Stimulated activated effector memory CD8-positive, alpha-beta T cell treated with anti-CD3 and anti-CD28 coated beads, Interleukin-12 subunit alpha, Interleukin-12 subunit beta, amount 100 ng/mL, for 72 hours (primary cell): ENCODE results near the gene ABHD13.

ENCODE experiments used
- ATAC-seq: fragments of 150-1000 bp; cut with Tn5 transposase; 2 replicates; pipeline ENCODE4 v1.10.0; 2021
- DNase-seq, 2 donors: peaks; one replicate each; pipeline ENCODE4 v3.0.0; 2021 to 2022; ENCODE audit warnings: low spot score in 2 of 2
- H3K27ac Mint-ChIP-seq: one replicate; pipeline ENCODE4 v1.8.0; 2022; ENCODE audit warnings: mild to moderate bottlenecking, mixed read lengths
- H3K36me3 Mint-ChIP-seq: one replicate; pipeline ENCODE4 v1.8.0; 2022; ENCODE audit warnings: mild to moderate bottlenecking, mixed read lengths
- H3K4me1 Mint-ChIP-seq: one replicate; pipeline ENCODE4 v1.8.0; 2022; ENCODE audit warnings: mixed read lengths
- H3K4me3 Mint-ChIP-seq: one replicate; pipeline ENCODE4 v1.8.0; 2022; ENCODE audit warnings: mild to moderate bottlenecking, mixed read lengths
- H3K9me3 Mint-ChIP-seq: one replicate; pipeline ENCODE4 v1.8.0; 2022; ENCODE audit warnings: mixed read lengths

The ABHD13 gene

GRCh38 chr13:108218044-108218974 lies at the start of gene ABHD13:
Gene ABHD13, plus strand, starts transcription at chr13:108218392. Its CDS starts 10,827 bp downstream, at chr13:108229219.
- peak within 1 kb of the TSS; percentile 96 for H3K4me3 Mint-ChIP-seq
- peaks cover 12% of the 10 kb centered on the region for H3K36me3 Mint-ChIP-seq
- H3K9me3 Mint-ChIP-seq, result no peaks in the 10 kb centered on the region

DNA sequence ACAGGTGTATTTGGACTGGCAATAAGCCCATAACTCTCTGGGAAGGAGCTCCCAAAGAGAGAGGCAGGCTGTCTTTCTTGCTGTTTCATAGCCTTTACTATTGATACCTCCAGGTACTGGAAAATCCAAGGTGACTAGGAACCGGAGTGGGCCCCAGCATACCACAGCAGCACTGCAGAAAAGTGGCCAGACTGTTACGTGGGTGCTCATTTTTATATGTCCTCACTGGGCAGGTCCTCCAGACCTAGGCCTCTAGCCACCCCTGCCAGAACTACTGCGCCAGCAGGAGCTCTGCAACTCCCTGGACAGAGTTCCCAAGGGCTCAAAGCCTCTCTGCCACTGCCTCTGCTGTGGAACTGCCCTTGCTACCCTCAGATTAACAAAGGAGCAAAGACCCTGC lies 49.3 kb upstream of the ABHD13 start:
- Mint-ChIP-seq H3K9me3 (peaks cover 13% of the 10 kb centered on the region), H3K4me1 (no peaks in the 10 kb centered on the region), H3K4me3 (no peak overlapping the region), H3K36me3 (no peaks in the 10 kb centered on the region), H3K27ac (no peak overlapping the region)
- ATAC-seq (no peak), DNase-seq (no peak)

More at GRCh38 chr13:108218044-108218974, at the start of gene ABHD13:
- ATAC-seq (peak; percentile 91), DNase-seq (peak; percentile 87 to 93)
- peaks cover 34% of the 10 kb centered on the region for H3K4me1 Mint-ChIP-seq
- peak within 1 kb of the TSS; percentile 99 for H3K27ac Mint-ChIP-seq

- DNase-seq (peak; percentile 21 to 62), ATAC-seq (no peak)
- Mint-ChIP-seq H3K4me1 (no peaks in the 10 kb centered on the region), H3K27ac (no peak overlapping the region), H3K9me3 (peaks cover 2% of the 10 kb centered on the region), H3K36me3 (no peaks in the 10 kb centered on the region), H3K4me3 (no peak overlapping the region)
Observed at GRCh38 chr13:108176685-108177274, 41.4 kb upstream of the ABHD13 start.

DNA sequence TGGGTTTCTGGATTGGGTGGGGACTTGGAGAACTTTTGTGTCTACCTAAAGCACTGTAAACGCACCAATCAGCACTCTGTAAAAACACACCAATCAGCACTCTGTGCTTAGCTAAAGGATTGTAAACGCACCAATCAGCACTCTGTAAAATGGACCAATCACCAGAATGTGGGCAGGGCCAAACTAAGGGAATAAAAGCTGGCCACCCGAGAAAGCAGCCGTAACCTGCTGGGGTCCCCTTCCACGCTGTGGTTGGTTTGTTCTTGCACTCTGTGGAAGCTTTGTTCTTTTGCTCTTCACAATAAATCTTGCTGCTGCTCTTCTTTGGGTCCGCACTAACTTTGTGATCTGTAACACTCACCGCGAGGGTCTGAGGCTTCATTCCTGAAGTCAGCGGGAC lies 40.1 kb upstream of the ABHD13 start:
- no peak for ATAC-seq
- H3K36me3 Mint-ChIP-seq, result no peaks in the 10 kb centered on the region
- H3K9me3 Mint-ChIP-seq, result no peaks in the 10 kb centered on the region
- DNase-seq, result no peak
- H3K4me3 Mint-ChIP-seq, result no peak overlapping the region
- no peak overlapping the region for H3K27ac Mint-ChIP-seq
- H3K4me1 Mint-ChIP-seq, result no peaks in the 10 kb centered on the region

DNA sequence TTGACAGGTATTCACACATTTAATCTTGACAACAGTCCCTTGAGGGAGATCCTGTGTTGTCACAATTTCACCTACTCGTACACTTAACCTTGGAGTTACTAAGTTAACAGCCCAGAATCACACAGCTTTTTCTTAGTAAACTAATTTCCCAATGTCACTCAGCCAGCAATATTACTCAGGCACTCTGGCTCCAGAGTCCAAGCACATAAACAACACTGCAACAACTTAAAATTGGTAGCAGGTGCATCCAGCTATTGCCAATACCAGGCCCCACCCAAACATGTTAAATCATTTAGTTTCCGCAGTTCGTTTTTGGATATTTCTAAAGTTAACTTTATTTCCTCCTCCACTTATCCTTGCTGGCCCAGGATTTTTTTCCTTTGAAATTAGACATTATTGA lies 35.5 kb upstream of the ABHD13 start:
- Mint-ChIP-seq H3K27ac (no peak overlapping the region), H3K4me3 (no peak overlapping the region), H3K36me3 (no peaks in the 10 kb centered on the region), H3K9me3 (no peaks in the 10 kb centered on the region), H3K4me1 (no peaks in the 10 kb centered on the region)
- DNase-seq (no peak), ATAC-seq (no peak)

GRCh38 chr13:108185223-108185622 lies 33.0 kb upstream of the ABHD13 start:
- H3K9me3 Mint-ChIP-seq, result no peaks in the 10 kb centered on the region
- H3K27ac Mint-ChIP-seq, result no peak overlapping the region
- ATAC-seq (no peak), DNase-seq (no peak)
- H3K4me1 Mint-ChIP-seq, result no peaks in the 10 kb centered on the region
- no peak overlapping the region for H3K4me3 Mint-ChIP-seq
- no peaks in the 10 kb centered on the region for H3K36me3 Mint-ChIP-seq

GRCh38 chr13:108188260-108188659 lies 29.9 kb upstream of the ABHD13 start:
- no peak for DNase-seq
- no peak overlapping the region for H3K4me3 Mint-ChIP-seq
- no peak for ATAC-seq
- no peaks in the 10 kb centered on the region for H3K4me1 Mint-ChIP-seq
- H3K36me3 Mint-ChIP-seq, result no peaks in the 10 kb centered on the region
- H3K27ac Mint-ChIP-seq, result no peak overlapping the region
- peaks cover 3% of the 10 kb centered on the region for H3K9me3 Mint-ChIP-seq

DNA sequence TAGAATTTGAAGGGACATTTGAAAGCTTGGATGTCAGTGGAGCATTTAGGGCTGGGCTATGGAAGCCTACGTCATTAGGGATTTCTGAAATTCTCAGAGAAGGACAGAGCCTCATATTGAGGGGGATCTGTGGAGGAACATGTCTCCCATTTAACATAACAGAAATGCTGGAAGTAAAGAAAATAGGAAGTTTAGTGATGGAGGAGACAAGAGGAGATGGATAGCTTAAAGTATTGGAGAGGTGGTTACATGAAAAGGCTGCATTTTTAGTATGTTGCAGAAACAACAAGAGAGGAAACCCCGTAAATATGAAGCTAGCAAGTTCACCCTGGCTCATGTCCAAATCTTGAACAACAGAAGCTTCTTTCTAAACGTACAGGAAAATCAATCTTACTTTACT lies 27.3 kb upstream of the ABHD13 start:
- peaks cover 9% of the 10 kb centered on the region for H3K9me3 Mint-ChIP-seq
- no peak overlapping the region for H3K4me3 Mint-ChIP-seq
- DNase-seq (no peak), ATAC-seq (no peak)
- no peaks in the 10 kb centered on the region for H3K36me3 Mint-ChIP-seq
- no peaks in the 10 kb centered on the region for H3K4me1 Mint-ChIP-seq
- H3K27ac Mint-ChIP-seq, result no peak overlapping the region

DNA sequence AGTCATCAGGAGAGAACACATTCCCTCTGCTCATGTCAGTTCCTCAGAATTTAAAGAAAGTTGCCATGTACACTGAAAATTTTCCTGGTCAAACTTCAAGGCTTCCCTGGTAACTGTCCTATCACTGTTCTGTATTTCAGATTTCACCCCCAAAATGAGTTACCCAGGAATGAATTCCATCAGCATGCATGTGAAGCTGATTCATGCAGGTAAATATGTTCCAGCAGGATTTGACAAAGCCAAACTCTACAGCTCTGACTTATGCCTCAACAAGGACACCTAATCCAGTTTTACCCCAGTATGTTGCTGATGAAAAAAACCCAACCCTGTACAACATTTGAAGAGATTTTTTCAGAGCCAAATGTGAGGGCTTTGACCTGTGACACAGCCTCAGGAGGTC lies 24.4 kb upstream of the ABHD13 start:
- Mint-ChIP-seq H3K36me3 (no peaks in the 10 kb centered on the region), H3K27ac (no peak overlapping the region), H3K4me3 (no peak overlapping the region), H3K4me1 (no peaks in the 10 kb centered on the region), H3K9me3 (peaks cover 9% of the 10 kb centered on the region)
- ATAC-seq (no peak), DNase-seq (no peak)

- no peak for DNase-seq
- H3K4me3 Mint-ChIP-seq, result no peak overlapping the region
- H3K27ac Mint-ChIP-seq, result no peak overlapping the region
- H3K9me3 Mint-ChIP-seq, result peaks cover 9% of the 10 kb centered on the region
- no peaks in the 10 kb centered on the region for H3K4me1 Mint-ChIP-seq
- ATAC-seq, result no peak
- H3K36me3 Mint-ChIP-seq, result no peaks in the 10 kb centered on the region
Observed at GRCh38 chr13:108194435-108194936, 23.7 kb upstream of the ABHD13 start.

- DNase-seq (no peak), ATAC-seq (no peak)
- Mint-ChIP-seq H3K36me3 (no peaks in the 10 kb centered on the region), H3K4me1 (no peaks in the 10 kb centered on the region), H3K4me3 (no peak overlapping the region), H3K9me3 (peaks cover 9% of the 10 kb centered on the region), H3K27ac (no peak overlapping the region)
Observed at GRCh38 chr13:108195146-108195545, 23.0 kb upstream of the ABHD13 start.

DNA sequence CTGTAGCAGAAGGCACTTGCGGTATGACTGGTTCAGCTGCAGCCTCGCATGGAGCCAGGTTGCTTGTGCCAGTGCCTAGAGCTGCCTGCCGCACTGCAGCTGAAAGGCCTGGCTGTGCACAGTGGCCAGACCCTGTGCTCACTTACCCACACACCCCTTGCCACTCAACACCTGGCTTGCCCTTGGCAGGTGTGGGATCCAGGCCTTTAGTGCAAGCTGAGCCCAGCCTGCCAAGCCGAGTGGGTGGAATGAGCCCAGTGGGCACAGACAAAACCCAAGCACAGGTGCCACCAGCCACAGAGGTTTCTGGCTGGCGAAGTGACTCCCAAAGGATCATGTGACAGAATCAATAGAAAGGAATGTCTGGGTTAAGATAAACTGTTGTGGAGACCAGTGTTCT lies 22.3 kb upstream of the ABHD13 start:
- no peak for DNase-seq
- Mint-ChIP-seq H3K27ac (no peak overlapping the region), H3K4me1 (no peaks in the 10 kb centered on the region), H3K4me3 (no peak overlapping the region), H3K9me3 (peaks cover 9% of the 10 kb centered on the region), H3K36me3 (no peaks in the 10 kb centered on the region)
- no peak for ATAC-seq

- DNase-seq (no peak), ATAC-seq (peak; percentile 98)
- Mint-ChIP-seq H3K36me3 (no peaks in the 10 kb centered on the region), H3K27ac (no peak overlapping the region), H3K4me3 (no peak overlapping the region), H3K4me1 (peaks cover 12% of the 10 kb centered on the region), H3K9me3 (no peaks in the 10 kb centered on the region)
Observed at GRCh38 chr13:108200781-108201398, 17.3 kb upstream of the ABHD13 start.

GRCh38 chr13:108210551-108210950 lies 7.6 kb upstream of the ABHD13 start:
- H3K4me3 Mint-ChIP-seq, result no peak overlapping the region
- peaks cover 23% of the 10 kb centered on the region for H3K36me3 Mint-ChIP-seq
- H3K27ac Mint-ChIP-seq, result no peak overlapping the region
- H3K9me3 Mint-ChIP-seq, result peaks cover 8% of the 10 kb centered on the region
- H3K4me1 Mint-ChIP-seq, result peaks cover 10% of the 10 kb centered on the region
- DNase-seq (no peak), ATAC-seq (no peak)

DNA sequence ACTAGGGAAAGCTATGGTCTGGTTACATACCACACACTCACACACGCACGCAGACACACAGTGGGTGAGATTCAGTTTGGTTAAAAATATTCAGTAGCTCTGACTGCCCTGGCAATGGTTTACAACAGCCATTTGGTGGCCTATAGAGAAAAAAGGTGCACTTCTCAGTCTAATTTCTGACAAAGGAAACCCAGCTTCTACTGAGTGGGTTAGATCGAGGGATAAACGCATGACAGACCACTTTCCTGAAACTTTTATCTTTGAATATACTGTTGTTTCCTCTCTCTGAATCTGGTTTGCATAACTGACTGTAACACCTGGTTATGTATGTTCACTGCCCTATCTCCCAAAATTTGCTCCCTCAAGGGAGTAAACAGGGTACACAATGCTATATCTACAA lies 5.3 kb upstream of the ABHD13 start:
- Mint-ChIP-seq H3K4me3 (no peak overlapping the region), H3K9me3 (peaks cover 8% of the 10 kb centered on the region), H3K36me3 (peaks cover 29% of the 10 kb centered on the region), H3K4me1 (peaks cover 14% of the 10 kb centered on the region), H3K27ac (no peak overlapping the region)
- ATAC-seq, result no peak
- DNase-seq, result no peak
